Gastroesophageal sphincter (tissue), 3 donors: Measurements from ENCODE around the gene DPP6.

Source experiments
- CTCF ChIP-seq, 4 experiments: fragments of 200-600 bp in 2 of 4; fragments of 450-650 bp in 2 of 4; sonication (generic) in 1 of 4; IDR thresholded peaks; one replicate each; pipeline ENCODE4 v1.5.1; 2017 to 2019; ENCODE audit warnings: antibody characterized with exemption in 4 of 4, mild to moderate bottlenecking in 2 of 4, moderate library complexity in 2 of 4
- POLR2A ChIP-seq, 2 donors: fragments of 450-650 bp; IDR thresholded peaks; one replicate each; pipeline ENCODE4 v1.6.1; 2017; ENCODE audit warnings: antibody characterized with exemption in 2 of 2, mild to moderate bottlenecking in 2 of 2, moderate library complexity in 1 of 2
- POLR2AphosphoS5 ChIP-seq: sonication (generic); formaldehyde crosslinking; IDR thresholded peaks from one replicate; pipeline ENCODE4 v1.6.1; 2017; ENCODE audit warnings: antibody characterized with exemption

DNA sequence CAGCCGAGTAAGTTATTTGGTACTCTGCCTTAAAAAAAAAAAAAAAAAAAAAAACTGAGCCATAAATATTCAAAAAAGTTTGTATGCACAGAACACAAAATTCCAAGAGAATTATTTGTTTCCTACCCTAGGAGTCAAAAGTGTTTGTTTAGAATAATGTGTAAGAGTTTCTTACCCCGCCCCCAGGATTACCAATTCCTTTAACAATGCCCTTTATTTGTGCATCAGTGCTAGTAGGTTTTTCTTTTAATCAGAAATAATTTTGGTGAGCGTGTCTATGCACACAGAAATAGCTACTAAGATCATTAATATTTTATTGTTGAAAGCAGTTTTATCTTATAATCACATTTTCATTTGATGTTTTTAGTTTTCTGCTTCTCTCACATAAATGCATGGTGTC is 374.6 kb downstream of the DPP6 start:
- TF ChIP-seq CTCF (IDR thresholded peaks at IDR 0.05) = no peak
- no peak for TF ChIP-seq POLR2A (IDR thresholded peaks at IDR 0.05)
- TF ChIP-seq POLR2AphosphoS5 = no peak
